OCI-LY3 (cell line): ENCODE measurements around the gene KLF12.

Source experiments
- H2AFZ ChIP-seq: fragments of 200-600, 300-600 bp; shearing (Covaris generic); 2 replicates; pipeline ENCODE4 v1.6.0; 2014; ENCODE audit warnings: antibody characterized with exemption, low read depth, low read length
- H3K27ac ChIP-seq: fragments of 200-600, 300-600 bp; sonication (generic); 2 replicates; pipeline ENCODE4 v1.5.1; 2014; ENCODE audit warnings: mild to moderate bottlenecking, low read length, moderate library complexity, mixed read lengths
- H3K27me3 ChIP-seq: fragments of 200-600, 300-600 bp; sonication (generic); 2 replicates; pipeline ENCODE4 v1.6.1; 2014; ENCODE audit warnings: low read depth, low read length, mixed read lengths
- H3K36me3 ChIP-seq: fragments of 200-600, 300-600 bp; sonication (generic); replicated peaks from 2 replicates; pipeline ENCODE3; 2014; ENCODE audit warnings: low read depth, low read length, mixed read lengths
- H3K4me1 ChIP-seq: fragments of 300-600, 200-600 bp; sonication (generic); 2 replicates; pipeline ENCODE4 v1.6.1; 2014; ENCODE audit warnings: low read length, mixed read lengths
- H3K4me2 ChIP-seq: fragments of 200-600, 300-600 bp; sonication (generic); 2 replicates; pipeline ENCODE4 v1.6.1; 2014; ENCODE audit warnings: low read length, mixed read lengths
- H3K4me3 ChIP-seq: fragments of 300-600, 200-600 bp; sonication (generic); 2 replicates; pipeline ENCODE4 v1.5.1; 2014; ENCODE audit warnings: antibody characterized with exemption, mild to moderate bottlenecking, low read length, moderate library complexity
- H3K79me2 ChIP-seq: fragments of 300-600, 200-600 bp; shearing (Covaris generic); 2 replicates; pipeline ENCODE4 v1.6.1; 2014; ENCODE audit warnings: mild to moderate bottlenecking, low read length, mixed read lengths
- H3K9ac ChIP-seq: fragments of 300-600, 200-600 bp; shearing (Covaris generic); 2 replicates; pipeline ENCODE4 v1.6.0; 2014; ENCODE audit warnings: mild to moderate bottlenecking, low read length, moderate library complexity
- H3K9me3 ChIP-seq: fragments of 200-600, 300-600 bp; shearing (Covaris generic); 2 replicates; pipeline ENCODE4 v1.6.1; 2014; ENCODE audit warnings: low read length, mixed read lengths; ENCODE audit not compliant: insufficient read depth
- H4K20me1 ChIP-seq: fragments of 200-600, 300-600 bp; sonication (generic); 2 replicates; pipeline ENCODE4 v1.6.1; 2016; ENCODE audit warnings: low read length, mixed read lengths; ENCODE audit not compliant: insufficient read depth
- EZH2phosphoT487 ChIP-seq: fragments of 200-600 bp; shearing (Covaris generic); IDR thresholded peaks from 2 replicates; pipeline ENCODE4 v1.6.1; 2018; ENCODE audit warnings: antibody characterized with exemption, mixed run types, low read depth
- TF ChIP-seq, protein P1 (sequence below): fragments of 200-600, 300-600 bp; sonication (generic); IDR thresholded peaks from 2 replicates; pipeline ENCODE4 v1.5.1; 2014; ENCODE audit warnings: antibody characterized with exemption, low read length, low read depth

Gene KLF12

DNA sequence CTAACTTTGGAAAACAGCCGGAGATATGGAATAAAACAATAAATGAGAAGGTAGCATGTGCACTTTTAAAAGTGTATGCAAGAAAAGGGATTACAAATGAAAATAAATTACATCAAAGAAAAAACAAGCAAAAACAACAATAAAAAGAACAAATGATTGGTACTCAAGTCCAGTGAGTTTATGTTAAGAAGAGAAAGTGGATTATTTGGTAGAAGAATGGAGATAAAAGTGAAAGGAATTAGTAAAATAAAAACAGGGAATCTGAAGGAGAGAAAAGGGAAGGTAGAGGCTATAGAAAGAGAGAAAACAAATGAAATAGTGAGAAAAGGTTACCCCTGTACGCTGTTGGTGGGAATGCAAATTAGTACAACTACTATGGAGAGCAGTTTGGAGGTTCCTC, 28.6 kb upstream of the KLF12 start:
- Histone ChIP-seq H3K4me2 (no peak overlapping the region), H3K27me3 (peaks cover 10% of the 10 kb centered on the region; the same call in 1 of the 2 replicates), H3K4me1 (no peaks in the 10 kb centered on the region), H3K4me3 (no peak overlapping the region), H3K9ac (no peak overlapping the region), H4K20me1 (no peaks in the 10 kb centered on the region), H3K79me2 (no peaks in the 10 kb centered on the region), H3K36me3 (no peaks in the 10 kb centered on the region), H2AFZ (no peak overlapping the region), H3K9me3 (no peaks in the 10 kb centered on the region), H3K27ac (no peak overlapping the region)
- TF ChIP-seq EZH2phosphoT487, result no peak
- TF ChIP-seq, protein P1, sequence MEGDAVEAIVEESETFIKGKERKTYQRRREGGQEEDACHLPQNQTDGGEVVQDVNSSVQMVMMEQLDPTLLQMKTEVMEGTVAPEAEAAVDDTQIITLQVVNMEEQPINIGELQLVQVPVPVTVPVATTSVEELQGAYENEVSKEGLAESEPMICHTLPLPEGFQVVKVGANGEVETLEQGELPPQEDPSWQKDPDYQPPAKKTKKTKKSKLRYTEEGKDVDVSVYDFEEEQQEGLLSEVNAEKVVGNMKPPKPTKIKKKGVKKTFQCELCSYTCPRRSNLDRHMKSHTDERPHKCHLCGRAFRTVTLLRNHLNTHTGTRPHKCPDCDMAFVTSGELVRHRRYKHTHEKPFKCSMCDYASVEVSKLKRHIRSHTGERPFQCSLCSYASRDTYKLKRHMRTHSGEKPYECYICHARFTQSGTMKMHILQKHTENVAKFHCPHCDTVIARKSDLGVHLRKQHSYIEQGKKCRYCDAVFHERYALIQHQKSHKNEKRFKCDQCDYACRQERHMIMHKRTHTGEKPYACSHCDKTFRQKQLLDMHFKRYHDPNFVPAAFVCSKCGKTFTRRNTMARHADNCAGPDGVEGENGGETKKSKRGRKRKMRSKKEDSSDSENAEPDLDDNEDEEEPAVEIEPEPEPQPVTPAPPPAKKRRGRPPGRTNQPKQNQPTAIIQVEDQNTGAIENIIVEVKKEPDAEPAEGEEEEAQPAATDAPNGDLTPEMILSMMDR, result no peak

DNA sequence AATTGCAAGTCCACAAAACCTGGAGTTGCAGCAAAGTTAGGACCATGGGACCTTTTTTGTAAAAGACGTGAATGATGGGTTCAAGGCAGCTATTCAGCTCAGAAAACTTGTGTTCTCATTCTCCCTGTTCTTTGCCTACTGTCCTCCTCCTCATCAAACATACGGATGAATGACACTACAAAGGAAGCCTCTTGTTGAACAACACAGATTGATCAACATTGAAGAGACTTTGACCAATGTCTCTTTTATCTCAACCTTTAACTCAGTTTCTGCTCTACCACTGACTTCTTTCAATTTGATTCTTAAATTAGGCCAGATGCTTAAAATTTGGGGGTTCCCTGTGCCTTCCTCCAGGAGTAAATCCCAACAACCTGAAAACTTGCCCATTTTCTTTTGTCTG, 27.9 kb upstream of the KLF12 start:
- Histone ChIP-seq H3K9ac (no peak overlapping the region), H3K9me3 (no peaks in the 10 kb centered on the region), H3K4me1 (no peaks in the 10 kb centered on the region), H3K27ac (no peak overlapping the region), H4K20me1 (no peaks in the 10 kb centered on the region), H3K4me3 (no peak overlapping the region), H3K4me2 (no peak overlapping the region), H2AFZ (no peak overlapping the region), H3K36me3 (no peaks in the 10 kb centered on the region), H3K27me3 (0 out of 2 replicates have a peak, but pooled peaks cover 6% of the 10 kb centered on the region), H3K79me2 (no peaks in the 10 kb centered on the region)
- TF ChIP-seq EZH2phosphoT487, result no peak
- TF ChIP-seq, protein P1, result no peak

DNA sequence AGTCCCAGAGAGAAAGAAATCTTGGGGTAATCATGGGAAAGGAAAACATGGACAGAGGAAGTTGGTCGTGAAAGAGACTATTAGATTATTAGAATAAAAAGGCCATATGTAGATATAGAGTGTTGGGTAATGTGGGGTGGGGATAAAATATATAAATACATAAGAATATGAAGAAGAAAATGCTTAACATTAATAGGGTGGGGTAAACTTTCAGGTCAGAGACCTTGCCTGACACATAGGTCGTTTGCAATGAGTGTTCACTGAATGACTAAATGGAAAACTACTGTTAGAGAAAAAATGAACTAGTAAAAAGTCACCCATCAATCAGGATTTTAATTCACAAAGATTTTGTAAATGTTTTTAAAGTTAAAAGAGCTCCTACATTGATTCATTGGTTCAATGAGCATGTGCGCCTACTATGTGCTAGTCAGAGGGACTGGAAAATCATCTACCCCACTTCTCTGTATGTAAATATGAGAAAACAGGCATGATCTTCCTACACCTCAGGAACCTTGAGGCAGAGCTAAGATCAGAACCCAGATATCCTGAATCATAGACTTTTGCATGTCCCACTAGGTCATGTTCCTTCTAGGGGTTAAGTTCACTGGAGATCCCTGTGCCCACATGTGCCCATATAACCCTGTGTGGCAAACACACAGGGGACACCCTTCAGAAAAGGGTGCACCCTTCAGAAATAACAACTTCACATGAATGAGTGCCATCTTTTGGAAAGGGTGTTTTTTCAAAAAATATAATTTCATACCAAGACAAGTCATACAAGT, 24.6 kb upstream of the KLF12 start:
- no peaks in the 10 kb centered on the region for H4K20me1 ChIP-seq
- no peaks in the 10 kb centered on the region for H3K27me3 ChIP-seq
- no peaks in the 10 kb centered on the region for H3K79me2 ChIP-seq
- H3K9ac ChIP-seq, result no peak overlapping the region
- H3K27ac ChIP-seq, result no peak overlapping the region
- H2AFZ ChIP-seq, result no peak overlapping the region
- no peak for TF ChIP-seq EZH2phosphoT487
- H3K4me2 ChIP-seq, result no peak overlapping the region
- H3K36me3 ChIP-seq, result no peaks in the 10 kb centered on the region
- no peak overlapping the region for H3K4me3 ChIP-seq
- H3K4me1 ChIP-seq, result no peaks in the 10 kb centered on the region
- H3K9me3 ChIP-seq, result no peaks in the 10 kb centered on the region

DNA sequence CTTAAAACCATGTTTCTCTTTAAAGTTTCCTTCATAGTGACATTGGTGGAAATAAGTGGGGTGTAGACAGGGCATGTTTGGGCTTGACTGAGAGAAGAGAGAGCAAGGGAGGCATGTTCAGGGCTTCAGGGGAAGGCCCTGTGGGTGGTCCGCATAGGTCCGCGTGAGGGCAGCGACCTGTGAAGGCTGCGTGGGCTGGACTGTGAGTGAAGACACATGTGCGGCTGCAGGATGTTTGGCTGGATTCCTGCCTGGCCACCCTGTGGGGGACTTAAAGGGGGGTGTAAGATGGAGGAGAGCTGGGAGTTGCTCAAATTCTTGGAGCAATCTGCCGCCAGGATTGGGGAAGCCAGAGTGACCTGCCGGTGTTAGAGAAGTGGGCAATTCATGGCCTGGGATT, 23.8 kb upstream of the KLF12 start:
- Histone ChIP-seq H4K20me1 (no peaks in the 10 kb centered on the region), H3K27me3 (no peaks in the 10 kb centered on the region), H3K4me1 (no peaks in the 10 kb centered on the region), H3K79me2 (no peaks in the 10 kb centered on the region), H3K36me3 (no peaks in the 10 kb centered on the region), H3K9ac (no peak overlapping the region), H3K27ac (no peak overlapping the region), H3K9me3 (no peaks in the 10 kb centered on the region), H2AFZ (no peak overlapping the region), H3K4me2 (no peak overlapping the region), H3K4me3 (no peak overlapping the region)
- TF ChIP-seq, protein P1, result no peak
- TF ChIP-seq EZH2phosphoT487, result no peak
